Kidney (tissue), 14 donors: ENCODE data around the gene TBX10. TPM values are rescaled to one million over a fixed set of nuclear protein-coding genes. Genes with fewer than 3 reads are reported as not detected.
"Not testable (repeated sequence)": the region's sequence is repeated elsewhere in the genome, so short reads cannot be mapped to it uniquely, and the experiment has no call there.

Source experiments
- DNase-seq, 5 donors: peaks; one replicate each; pipeline ENCODE4 v3.0.0-alpha.2; 2013 to 2020
- FAIRE-seq: peaks from 2 replicates; lab custom pipeline; 2012; peaks lifted over from hg19 to GRCh38; lab: Jason Lieb, UNC
- H3K27ac ChIP-seq, 2 donors: one replicate each; pipeline ENCODE4 v1.7.0; 2013; ENCODE audit warnings: low read depth in 2 of 2, low read length in 2 of 2, inconsistent platforms in 1 of 2
- H3K27me3 ChIP-seq: one replicate; pipeline ENCODE4 v1.7.1; 2013; ENCODE audit warnings: low read length, inconsistent platforms; ENCODE audit not compliant: control insufficient read depth, insufficient read depth
- H3K36me3 ChIP-seq, 3 donors: one replicate each; pipeline versions ENCODE4 v1.7.0 to v1.7.1; 2013; ENCODE audit warnings: low read length in 3 of 3, control low read depth in 1 of 3, inconsistent platforms in 1 of 3; ENCODE audit not compliant: insufficient read depth in 3 of 3, control insufficient read depth in 2 of 3
- H3K4me1 ChIP-seq, 3 donors: one replicate each; pipeline versions ENCODE4 v1.7.0 to v1.7.1; 2013; ENCODE audit warnings: low read length in 3 of 3, inconsistent platforms in 1 of 3, low read depth in 1 of 3; ENCODE audit not compliant: control insufficient read depth in 2 of 3, insufficient read depth in 2 of 3
- H3K4me3 ChIP-seq, 3 donors: one replicate each; pipeline versions ENCODE4 v1.7.0 to v1.8.1; 2013; ENCODE audit warnings: low read length in 3 of 3, control low read depth in 1 of 3, inconsistent platforms in 1 of 3
- H3K9ac ChIP-seq, 3 donors: one replicate each; pipeline versions ENCODE4 v1.7.0 to v1.7.1; 2013; ENCODE audit warnings: low read length in 3 of 3, control low read depth in 1 of 3, inconsistent platforms in 1 of 3
- H3K9me3 ChIP-seq, 3 donors: one replicate each; pipeline versions ENCODE4 v1.7.0 to v1.7.1; 2013; ENCODE audit warnings: low read length in 3 of 3, control low read depth in 1 of 3, inconsistent platforms in 1 of 3; ENCODE audit not compliant: control insufficient read depth in 2 of 3, insufficient read depth in 1 of 3
- CTCF ChIP-seq: IDR thresholded peaks from 3 replicates; pipeline ENCODE4 v1.5.1; 2012; ENCODE audit warnings: mild to moderate bottlenecking, moderate library complexity, borderline replicate concordance; ENCODE audit not compliant: insufficient read depth; ENCODE audit errors: extremely low read depth
- intact Hi-C: fragments of 100-400 bp; cut with DNase I; formaldehyde crosslinking; loops from one replicate; pipeline ENCODE4 v1.11.1; 2022
- polyA plus RNA-seq: library from polyadenylated mRNA; stranded (reverse); fragments of 350-450 nt; fragmentation: Illumina TruSeq; extraction: RNeasy Lipid Tissue Mini Kit (QIAGEN cat#74804); gene quantifications from one replicate; pipeline ENCODE4 v1.2.3, GENCODE V29; 2014; ENCODE audit warnings: low read depth, low replicate concordance; ENCODE audit not compliant: insufficient read depth
- total RNA-seq: library from RNA; stranded (reverse); fragmentation: NEBNext Ultra II Directional; extraction: Animal tissue kit (Norgen Biotek cat#: 25700); gene quantifications from one replicate; pipeline ENCODE4 v1.2.1, GENCODE V29; 2021
- donor health status: control.
- donor health status: control.
- donor health status: control.
- donor health status: control.
- donor health status: control.
- donor health status: DM: yes; HTN: yes; CAD: no.
- donor health status: Normal renal cell carcinoma (clear cell type).

Gene TBX10
- total and polyA plus RNA-seq, 2 donors from 2014 or later: not detected

- TF ChIP-seq CTCF: no peak
- DNase-seq: peak in 1 of 5 donors; percentile 52
- Histone ChIP-seq H3K36me3 (no peaks in the 10 kb centered on the region), H3K27ac (no peak overlapping the region), H3K27me3 (no peaks in the 10 kb centered on the region), H3K9ac (no peak overlapping the region), H3K4me3 (no peak overlapping the region), H3K4me1 (no peaks in the 10 kb centered on the region), H3K9me3 (no peaks in the 10 kb centered on the region)
- FAIRE-seq: no peak
- intact Hi-C loops: no loop called here
Measured at GRCh38 chr11:67640758-67641337, 1.3 kb upstream of the TBX10 start.

GRCh38 chr11:67640021-67640757 lies 626 bp upstream of the TBX10 start:
- Histone ChIP-seq H3K36me3 (no peaks in the 10 kb centered on the region), H3K27me3 (no peaks in the 10 kb centered on the region), H3K27ac (no peak overlapping the region), H3K9ac (no peak overlapping the region), H3K4me1 (no peaks in the 10 kb centered on the region), H3K9me3 (no peaks in the 10 kb centered on the region), H3K4me3 (no peak overlapping the region)
- peak; percentile 59 for TF ChIP-seq CTCF
- FAIRE-seq (no peak), DNase-seq (peak; percentile 64 to 82 (median 72))
- intact Hi-C loops: no loop called here

- DNase-seq (peak in 1 of 5 donors; percentile 65), FAIRE-seq (no peak)
- H3K4me3 ChIP-seq: no peak overlapping the region
- no peaks in the 10 kb centered on the region for H3K9me3 ChIP-seq
- no peak overlapping the region for H3K9ac ChIP-seq
- no peaks in the 10 kb centered on the region for H3K36me3 ChIP-seq
- intact Hi-C loops: no loop called here
- no peaks in the 10 kb centered on the region for H3K4me1 ChIP-seq
- H3K27ac ChIP-seq: no peak overlapping the region
- no peaks in the 10 kb centered on the region for H3K27me3 ChIP-seq
- no peak for TF ChIP-seq CTCF
Measured at GRCh38 chr11:67638535-67639437, 777 bp downstream of the TBX10 start.

GRCh38 chr11:67637441-67637840 lies 2.1 kb downstream of the TBX10 start:
- H3K9me3 ChIP-seq, FAIRE-seq, H3K27ac ChIP-seq, H3K36me3 ChIP-seq, DNase-seq, intact Hi-C loops, H3K4me3 ChIP-seq, H3K9ac ChIP-seq, H3K4me1 ChIP-seq, H3K27me3 ChIP-seq: not testable (repeated sequence)
